HG03025 (cell line): Measurements from ENCODE around the gene ZFYVE9.

Source experiments
- ATAC-seq: cut with Tn5 transposase; IDR thresholded peaks from one replicate; pipeline ENCODE4 v1.9.1; 2021; ENCODE audit warnings: mild to moderate bottlenecking, moderate library complexity; ENCODE audit not compliant: unreplicated experiment, low FRiP score

ZFYVE9 gene

DNA sequence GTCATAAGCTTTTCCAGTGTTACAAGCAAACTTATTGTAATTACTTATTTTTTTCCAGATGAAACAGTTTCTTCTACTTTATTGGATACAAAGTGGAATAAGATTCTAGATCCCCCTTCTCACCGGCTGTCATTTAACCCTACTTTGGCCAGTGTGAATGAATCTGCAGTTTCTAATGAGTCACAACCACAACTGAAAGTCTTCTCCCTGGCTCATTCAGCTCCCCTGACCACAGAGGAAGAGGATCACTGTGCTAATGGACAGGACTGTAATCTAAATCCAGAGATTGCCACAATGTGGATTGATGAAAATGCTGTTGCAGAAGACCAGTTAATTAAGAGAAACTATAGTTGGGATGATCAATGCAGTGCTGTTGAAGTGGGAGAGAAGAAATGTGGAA, 95.5 kb downstream of the ZFYVE9 start:
- no peak for ATAC-seq

DNA sequence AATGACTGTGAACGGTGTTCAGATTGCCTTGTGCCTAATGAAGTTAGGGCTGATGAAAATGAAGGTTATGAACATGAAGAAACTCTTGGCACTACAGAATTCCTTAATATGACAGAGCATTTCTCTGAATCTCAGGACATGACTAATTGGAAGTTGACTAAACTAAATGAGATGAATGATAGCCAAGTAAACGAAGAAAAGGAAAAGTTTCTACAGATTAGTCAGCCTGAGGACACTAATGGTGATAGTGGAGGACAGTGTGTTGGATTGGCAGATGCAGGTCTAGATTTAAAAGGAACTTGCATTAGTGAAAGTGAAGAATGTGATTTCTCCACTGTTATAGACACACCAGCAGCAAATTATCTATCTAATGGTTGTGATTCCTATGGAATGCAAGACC, 96.6 kb downstream of the ZFYVE9 start:
- no peak for ATAC-seq

DNA sequence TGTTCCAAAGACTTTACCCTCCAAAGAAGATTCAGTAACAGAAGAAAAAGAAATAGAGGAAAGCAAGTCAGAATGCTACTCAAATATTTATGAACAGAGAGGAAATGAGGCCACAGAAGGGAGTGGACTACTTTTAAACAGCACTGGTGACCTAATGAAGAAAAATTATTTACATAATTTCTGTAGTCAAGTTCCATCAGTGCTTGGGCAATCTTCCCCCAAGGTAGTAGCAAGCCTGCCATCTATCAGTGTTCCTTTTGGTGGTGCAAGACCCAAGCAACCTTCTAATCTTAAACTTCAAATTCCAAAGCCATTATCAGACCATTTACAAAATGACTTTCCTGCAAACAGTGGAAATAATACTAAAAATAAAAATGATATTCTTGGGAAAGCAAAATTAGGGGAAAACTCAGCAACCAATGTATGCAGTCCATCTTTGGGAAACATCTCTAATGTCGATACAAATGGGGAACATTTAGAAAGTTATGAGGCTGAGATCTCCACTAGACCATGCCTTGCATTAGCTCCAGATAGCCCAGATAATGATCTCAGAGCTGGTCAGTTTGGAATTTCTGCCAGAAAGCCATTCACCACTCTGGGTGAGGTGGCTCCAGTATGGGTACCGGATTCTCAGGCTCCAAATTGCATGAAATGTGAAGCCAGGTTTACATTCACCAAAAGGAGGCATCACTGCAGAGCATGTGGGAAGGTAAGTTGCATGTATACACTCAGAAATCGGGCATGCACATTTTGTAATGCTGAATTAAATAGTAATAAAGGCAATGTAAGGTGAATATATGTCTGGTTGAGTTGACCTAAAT, 97.2 kb downstream of the ZFYVE9 start:
- ATAC-seq, result no peak

DNA sequence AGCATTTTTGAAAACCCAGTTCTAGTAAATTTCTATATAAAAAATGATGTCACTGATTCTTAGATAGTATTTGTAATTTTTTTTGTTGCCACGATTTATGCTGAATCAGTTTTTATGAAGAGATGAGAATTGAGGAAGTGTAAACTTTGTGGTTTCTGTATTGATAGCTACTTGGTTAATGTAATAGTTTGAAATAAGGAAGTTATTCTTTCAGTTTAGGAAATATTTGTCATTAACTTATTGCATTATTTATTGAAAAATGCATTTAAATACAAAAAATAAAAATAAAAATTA, 97.8 kb downstream of the ZFYVE9 start:
- ATAC-seq, result no peak

DNA sequence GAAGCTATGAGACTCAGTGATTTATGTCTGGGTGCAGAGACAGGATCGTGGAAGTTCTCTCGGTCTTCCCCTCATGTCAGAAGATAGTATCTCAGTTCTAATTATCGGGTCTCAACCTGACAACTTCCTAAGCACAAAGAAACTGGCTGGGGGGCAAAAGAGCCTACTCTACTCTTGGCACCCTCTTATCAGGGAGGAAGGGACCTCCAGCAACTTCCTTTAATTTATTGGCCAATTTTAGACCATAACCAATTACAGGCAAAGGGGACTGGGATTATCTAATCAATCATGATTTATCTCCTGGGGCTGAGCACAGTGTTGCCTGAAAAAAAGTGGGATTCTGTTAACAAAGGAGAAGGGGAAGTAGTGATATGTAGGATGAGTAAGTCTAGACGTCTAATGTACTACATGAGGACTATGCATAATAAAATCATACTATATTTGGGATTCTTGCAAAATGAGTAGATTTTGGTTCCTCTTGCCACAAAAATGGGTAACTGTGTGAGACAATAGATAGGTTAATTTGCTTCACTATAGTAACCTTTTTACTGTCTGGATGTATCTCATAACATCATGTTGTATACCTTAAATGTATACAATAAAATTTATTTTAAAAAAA, 98.8 kb downstream of the ZFYVE9 start:
- no peak for ATAC-seq

DNA sequence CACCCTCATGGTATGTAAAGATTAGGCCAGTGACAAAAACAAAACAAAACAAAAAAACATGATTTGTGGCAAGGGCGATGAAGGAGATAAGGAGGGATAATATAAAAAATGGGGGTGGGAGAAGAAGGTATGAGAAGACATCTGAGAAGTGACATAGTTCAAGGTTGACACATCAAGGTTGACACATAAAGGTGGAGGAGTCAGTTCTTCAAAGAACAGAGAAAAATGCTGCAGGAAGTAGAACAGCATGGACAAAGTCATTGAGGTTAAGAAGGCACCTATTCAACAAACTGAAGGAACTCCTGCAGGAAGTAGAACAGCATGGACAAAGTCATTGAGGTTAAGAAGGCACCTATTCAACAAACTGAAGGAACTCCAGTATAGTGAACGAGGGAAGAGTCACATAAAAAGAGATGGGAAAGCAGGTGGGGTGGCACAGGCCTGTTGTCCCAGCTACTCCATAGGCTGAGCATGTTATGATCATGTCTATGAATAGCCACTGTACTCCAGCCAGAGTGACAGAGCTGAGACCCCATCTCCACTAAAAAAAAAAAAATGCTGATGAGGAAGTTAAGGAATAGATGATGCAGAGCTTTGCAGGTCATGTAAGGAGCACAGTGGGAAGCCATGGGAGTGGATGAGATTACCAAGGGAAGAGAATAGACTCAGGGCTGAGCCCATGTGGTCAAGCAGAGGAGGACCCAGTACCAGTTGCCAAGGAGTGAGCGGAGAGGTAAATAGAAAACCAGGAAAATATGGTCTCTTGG, 101.5 kb downstream of the ZFYVE9 start:
- ATAC-seq, result no peak

DNA sequence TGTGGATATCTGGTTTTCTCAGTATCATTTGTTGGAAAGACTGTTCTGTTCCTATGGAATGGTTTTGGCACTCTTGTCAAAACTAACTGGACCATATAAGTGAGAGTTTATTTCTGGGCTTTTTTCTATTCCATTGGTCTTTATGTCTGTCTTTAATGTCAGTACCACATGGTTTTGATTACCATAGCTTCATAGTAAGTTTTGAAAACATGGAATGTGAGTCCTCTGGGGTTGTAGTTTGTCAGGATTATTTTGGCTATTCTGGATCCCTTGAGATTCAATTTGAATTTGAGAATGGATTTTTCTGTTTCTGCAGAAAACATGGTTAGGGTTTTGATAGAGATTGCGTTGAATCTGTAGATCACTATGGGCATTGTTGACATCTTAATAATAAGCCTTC, 107.9 kb downstream of the ZFYVE9 start:
- ATAC-seq, result no peak

DNA sequence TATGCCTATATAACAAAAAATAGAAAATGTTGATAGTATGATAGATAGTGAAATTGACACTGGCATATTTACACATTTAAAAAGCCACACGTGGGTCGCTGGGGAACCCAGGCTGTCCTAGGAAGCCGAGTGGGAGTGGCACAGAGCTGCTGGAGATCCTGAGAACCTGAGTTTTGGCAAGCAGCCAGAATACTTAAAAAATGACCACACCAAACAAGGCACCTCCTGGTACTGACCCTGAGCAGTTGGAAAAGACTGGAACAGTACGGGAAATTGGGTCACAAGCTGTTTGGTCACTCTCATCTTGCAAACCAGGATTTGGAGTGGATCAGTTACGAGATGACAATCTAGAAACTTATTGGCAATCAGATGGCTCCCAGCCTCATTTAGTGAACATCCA, 111.5 kb downstream of the ZFYVE9 start:
- no peak for ATAC-seq

DNA sequence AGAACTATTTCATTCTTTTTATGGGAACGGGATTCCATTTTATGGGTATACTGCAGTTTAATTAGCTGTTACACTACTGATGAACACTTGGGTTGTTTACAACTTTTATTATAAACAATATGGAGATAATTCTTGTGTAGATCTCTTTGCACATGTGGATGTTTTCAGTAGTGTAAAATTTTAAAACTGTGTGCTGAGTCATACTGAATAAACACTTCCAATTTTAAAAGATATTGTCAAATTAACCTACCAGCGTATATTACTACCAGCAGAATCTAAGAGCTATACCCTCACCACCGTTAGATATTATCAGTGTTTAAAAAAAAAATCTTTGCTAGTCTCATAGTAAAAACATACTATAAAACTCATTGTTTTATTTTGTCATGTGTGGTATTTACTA, 118.0 kb downstream of the ZFYVE9 start:
- ATAC-seq, result no peak

DNA sequence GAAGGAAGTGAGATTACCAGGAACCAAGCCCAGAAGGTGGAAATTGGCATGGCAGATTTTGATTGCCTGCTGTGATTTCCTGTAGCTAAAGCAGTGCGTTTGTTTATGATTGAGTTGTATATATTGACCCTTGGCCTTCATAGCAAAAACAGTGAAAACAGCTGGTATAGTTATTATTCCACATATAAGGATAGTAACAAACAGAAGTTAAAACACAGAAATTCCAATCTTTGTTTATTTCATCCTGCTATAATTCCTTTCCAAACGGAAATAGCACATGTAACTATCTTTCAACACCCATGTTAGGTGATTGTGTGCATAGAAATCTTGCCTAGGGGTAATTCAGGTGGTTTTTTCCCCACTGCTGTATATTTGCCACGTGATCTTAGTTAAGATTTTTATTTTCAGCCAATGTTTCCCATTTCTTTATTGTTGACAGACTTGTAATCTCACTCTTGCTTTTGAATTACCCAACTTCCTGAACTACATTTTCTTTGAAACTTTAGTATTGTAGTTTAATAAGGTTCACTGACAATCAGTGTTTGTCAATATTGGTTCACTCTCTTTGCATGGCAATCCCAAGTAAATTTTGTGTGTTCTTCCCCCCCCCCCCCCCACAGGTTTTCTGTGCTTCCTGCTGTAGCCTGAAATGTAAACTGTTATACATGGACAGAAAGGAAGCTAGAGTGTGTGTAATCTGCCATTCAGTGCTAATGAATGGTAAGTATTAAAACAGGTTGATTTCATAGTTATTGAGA, 121.4 kb downstream of the ZFYVE9 start:
- ATAC-seq, result no peak

DNA sequence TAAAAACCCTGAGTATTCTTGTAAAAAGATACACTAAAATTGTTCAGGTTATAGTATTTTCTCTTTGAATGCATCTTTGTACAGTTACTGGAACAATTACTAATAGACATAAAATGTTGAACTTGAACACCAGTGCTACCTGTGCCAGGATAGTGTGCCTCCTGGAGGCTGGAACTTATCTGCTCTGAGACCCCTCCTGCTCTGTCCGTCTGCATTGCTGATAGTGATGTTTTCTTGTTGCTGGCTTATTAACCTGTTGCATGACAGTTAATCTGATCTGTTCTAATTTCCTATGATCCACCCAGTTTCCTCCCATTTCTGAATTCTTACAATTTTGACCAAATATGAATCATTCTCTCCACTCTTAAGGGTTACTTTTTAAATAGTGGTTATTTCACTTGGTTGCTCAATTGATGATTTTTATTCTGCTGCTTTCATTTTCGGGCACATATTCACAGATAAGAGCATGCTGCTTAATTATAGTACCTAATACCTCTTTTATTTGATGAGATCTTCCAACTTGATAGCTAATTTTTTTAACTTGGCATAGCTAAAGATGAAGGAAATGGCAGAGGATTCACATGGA, 122.7 kb downstream of the ZFYVE9 start:
- no peak for ATAC-seq

DNA sequence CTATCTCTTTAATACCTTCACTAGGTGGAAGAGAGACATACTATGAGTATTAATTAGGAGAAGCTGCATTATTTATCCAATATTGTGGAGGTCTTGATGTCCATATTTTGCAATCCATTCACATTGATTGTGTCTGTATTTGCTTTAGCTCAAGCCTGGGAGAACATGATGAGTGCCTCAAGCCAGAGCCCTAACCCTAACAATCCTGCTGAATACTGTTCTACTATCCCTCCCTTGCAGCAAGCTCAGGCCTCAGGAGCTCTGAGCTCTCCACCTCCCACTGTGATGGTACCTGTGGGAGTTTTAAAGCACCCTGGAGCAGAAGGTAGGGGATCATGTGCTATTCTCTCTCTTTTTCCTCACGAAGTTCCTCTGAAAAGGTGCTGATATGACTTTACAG, 124.6 kb downstream of the ZFYVE9 start:
- no peak for ATAC-seq

DNA sequence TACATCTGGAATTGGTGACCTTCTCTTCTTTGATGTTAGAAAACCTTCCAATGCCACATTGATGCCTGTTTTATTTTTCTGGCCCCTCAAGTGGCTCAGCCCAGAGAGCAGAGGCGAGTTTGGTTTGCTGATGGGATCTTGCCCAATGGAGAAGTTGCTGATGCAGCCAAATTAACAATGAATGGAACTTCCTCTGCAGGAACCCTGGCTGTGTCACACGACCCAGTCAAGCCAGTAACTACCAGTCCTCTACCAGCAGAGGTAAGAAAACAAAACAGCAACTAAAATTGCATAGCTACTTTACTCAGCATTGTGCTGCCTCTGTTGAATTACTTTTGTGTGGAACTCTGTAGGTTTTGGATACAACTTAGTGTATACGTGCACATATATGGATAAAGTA, 126.5 kb downstream of the ZFYVE9 start:
- no peak for ATAC-seq

DNA sequence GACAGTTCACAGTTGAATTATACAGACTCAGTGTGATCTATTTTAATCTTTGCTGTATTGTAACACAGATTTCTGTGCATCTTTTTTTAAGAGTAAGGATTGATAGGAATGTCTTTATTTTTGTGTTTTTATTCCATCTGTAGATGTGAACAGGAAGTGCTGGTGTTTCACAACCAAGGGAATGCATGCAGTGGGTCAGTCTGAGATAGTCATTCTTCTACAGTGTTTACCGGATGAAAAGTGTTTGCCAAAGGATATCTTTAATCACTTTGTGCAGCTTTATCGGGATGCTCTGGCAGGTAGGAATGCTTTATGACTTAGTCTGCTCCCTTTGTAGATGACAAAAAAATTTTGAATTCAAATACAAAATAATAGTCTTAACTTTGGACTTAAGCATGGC, 139.6 kb downstream of the ZFYVE9 start:
- no peak for ATAC-seq

DNA sequence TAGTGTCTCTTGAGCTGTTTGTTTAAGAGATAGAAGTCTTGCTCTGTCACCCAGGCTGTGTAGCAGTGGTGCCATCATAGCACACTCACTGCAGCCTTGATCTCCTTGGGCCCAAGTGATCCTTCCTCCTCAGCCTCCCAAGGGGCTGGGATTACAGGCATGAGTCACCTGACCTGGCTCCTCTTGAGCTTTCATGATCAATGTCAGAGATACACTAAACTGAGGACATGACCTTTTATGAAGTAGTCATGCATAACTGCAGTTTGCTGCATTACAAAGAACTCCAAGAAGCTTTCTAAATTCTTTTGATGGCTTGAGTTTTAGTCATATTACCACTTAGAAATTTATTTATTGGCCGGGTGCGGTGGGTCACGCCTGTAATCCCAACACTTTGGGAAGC, 146.4 kb downstream of the ZFYVE9 start:
- no peak for ATAC-seq

DNA sequence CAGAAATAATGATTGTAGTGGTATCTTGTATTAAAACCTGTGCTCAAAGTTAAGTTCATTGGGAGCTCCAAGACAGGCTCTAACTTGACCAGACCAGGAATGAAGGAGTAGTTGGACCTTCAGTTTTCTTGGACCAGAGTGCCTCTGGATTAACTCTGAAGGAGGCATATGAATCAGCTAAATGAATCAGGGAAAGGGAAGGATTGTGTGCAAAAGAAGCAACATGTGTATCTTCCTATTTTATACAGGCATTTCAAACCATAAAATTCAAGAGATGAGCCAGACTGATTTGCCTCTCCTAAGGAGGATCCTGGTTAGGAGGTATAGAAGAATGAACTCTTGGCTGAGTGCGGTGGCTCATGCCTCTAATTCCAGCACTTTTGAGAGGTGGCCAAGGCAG, 152.7 kb downstream of the ZFYVE9 start:
- ATAC-seq, result no peak

DNA sequence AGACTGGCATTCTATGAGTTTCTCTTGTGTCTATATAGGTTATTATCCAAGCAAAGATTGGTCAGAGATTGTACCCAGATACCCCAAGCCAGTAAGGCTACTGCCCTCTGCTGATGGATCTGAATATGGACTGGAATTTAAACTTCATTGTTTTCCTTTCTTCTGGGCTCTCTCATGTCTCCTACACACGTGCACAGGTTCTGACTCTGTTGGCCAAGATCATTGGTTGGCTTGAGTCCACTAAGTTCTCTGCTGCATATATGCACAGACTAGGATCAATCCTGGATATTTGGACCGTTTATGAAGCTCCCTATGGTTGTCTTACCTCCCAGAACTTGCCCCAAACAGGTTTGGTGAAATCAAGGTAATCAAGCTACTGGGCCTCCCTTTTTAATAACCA, 154.5 kb downstream of the ZFYVE9 start:
- no peak for ATAC-seq

DNA sequence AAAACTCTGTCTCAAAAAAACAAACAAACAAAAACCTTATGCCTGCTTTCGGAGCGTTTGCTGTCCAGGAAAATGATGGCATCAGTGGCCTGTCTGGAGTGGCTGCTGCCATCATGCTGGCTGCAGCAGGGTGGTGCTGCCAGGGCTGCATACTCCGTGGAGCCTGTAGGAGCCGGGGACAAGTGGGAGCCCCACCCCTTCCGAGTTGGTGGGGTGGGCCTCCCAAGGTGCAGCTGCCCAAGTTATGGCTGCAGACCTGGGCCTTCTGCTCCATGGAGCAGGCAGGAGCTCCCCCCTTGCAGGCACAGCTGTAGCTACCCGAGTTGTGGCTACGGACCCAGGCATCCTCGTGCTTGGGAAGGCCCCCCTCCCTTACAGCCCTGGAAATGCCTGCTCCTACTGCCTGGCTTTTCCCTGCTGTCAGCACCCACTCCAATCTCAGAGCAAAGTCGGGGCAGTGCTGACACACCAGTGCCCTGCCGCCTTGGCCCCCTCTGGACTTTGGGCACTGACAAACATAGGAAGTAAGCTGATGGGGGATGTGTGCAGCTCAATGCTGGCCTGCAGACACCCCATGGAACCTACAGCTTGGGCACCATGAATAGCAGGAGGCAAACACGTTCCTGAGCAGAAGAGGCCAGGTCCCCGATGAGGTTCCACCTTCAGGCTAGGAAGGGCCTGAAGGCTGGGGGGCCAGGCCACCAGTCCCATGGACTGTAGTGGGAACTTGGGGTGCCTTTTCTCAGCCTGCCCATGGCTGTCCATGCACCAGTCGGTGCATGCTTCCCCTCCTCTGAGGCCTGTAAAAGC, 163.7 kb downstream of the ZFYVE9 start:
- no peak for ATAC-seq

DNA sequence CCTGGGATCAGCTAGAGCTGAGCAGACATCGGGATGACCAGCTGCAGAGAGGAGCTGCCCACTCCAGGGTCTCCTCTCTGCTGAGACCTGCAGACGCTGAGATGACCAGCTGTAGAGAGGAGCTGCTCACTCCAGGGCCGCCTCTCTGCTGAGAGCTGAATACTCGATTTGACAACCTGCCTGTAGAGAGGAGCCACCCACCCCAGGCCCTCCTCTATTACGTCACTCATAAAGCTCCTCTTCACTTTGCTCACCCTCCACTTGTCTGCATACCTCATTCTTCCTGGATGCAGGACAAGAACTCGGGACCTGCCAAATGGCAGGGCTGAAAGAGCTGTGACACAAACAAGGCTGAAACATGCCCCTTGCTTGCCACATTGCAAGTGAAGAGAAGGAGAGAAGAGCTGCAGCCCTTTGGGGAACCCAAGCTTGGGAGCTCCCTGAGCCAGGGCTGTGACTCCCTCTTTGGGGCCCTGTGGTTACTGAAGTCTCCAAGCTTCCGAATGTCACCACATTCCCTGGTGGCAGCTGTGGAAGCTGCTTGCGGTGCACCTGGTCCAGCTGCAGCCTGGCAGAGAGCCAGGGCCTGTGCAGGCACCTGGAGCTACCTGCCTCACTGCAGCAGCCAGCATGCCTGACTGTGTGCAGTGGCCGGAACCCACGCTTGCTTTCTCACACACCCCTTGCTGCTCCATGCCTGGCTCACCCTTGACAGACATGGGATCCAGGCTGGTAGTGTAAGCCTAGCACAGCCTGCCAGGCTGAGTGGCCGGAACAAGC, 164.5 kb downstream of the ZFYVE9 start:
- no peak for ATAC-seq
